Jurkat, Clone E6-1 (cell line): ENCODE measurements around the gene FRMD3.

Experiments used
- DNase-seq: peaks from one replicate; pipeline ENCODE4 v3.0.0-alpha.2; 2011; ENCODE audit warnings: low read depth, low spot score
- H3K4me3 ChIP-seq: 2 replicates; pipeline ENCODE4 v1.5.1; 2011; ENCODE audit warnings: mild to moderate bottlenecking, low read length, control low read depth, moderate library complexity

The FRMD3 gene

DNA sequence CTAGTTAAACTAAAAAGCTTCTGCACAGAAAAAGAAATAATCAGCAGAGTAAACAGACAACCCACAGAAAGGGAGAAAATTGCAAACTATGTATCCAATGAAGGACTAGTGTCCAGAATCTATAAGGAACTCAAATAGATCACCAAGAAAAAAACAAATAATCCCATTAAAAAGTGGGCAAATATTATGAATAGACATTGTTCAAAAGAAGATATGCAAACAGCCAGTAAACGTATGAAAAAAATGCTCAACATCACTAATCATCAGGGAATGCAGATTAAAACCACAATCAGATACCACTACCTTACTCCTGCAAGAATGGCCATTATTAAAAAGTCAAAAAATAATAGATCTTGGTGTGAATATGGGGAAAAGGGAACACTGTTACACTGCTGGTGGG, 119.9 kb downstream of the FRMD3 start:
- no peak overlapping the region for H3K4me3 ChIP-seq
- DNase-seq: no peak

DNA sequence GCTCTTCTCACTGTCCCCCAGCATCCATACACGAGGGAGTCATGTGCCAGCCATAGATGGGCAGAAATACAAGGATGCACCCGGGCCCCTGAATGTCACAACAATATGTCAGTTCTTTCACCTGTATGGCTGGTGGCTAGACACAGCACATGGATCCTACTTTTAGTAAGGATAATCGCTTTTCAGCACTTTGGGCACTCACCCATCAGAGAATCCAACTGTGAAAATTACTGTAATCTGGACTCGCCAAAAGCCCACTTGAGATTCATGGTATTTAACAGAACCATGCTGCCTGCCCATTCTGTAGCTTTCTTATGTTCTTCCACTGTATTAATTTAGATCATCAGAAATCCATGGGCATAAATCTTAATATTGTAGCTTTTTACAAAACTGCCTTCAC, 124.8 kb downstream of the FRMD3 start:
- H3K4me3 ChIP-seq: no peak overlapping the region
- DNase-seq: no peak

DNA sequence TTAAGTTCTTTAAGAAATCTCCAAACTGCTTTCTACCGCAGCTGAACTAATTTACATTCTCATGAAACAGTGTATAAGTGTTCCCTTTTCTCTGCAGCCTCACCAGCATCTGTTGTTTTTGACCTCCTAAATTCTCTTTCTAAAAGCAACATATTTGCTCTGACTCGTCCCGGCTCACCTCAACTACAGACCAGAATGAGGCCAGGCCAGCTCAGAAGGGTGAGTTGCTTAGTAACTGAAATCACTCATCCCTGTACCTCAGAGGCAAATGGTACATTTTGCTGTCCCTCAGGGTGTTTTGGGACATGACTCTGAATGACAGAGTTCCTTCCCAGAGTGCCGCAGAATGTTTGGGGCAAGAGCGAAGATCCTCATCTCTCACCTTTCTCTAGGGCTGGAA, 127.5 kb downstream of the FRMD3 start:
- no peak for DNase-seq
- no peak overlapping the region for H3K4me3 ChIP-seq

DNA sequence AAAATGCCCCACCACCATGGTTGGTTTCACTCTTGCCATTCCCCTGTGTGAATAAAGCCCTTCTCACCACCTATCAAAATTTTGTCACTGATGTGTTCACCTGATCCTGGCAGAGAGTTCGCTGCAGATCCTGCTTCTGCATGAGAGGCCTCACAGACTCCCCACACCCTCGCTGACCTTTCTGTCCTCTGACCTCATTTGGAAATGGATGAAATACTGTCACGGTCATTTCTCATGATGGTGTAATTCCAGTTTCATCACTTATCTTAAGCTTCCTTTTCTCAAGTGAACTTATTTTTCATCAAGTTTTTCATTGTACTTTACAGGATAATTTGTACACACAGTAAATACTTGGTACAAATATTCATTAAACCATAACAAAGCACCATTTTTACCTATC, 131.3 kb downstream of the FRMD3 start:
- no peak for DNase-seq
- no peak overlapping the region for H3K4me3 ChIP-seq

DNA sequence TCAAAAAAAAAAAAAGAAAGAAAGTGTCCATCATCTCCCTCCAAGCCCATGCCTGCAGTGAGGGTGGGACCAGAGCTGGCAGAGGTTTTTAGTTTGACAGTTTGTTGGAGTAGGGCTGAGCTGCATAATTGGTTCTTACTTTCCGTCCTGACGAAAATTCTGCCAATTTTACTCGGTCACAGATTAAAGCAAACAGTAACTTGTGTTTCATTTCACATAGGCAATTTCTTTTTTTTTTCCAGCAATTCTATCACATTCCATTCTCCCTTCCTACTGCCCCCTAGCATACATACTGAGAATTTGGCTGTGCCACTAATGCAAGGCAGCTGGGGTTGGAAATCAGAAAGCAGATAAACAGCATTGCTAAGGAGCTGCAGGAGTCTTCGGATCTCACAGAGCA, 132.4 kb downstream of the FRMD3 start:
- no peak overlapping the region for H3K4me3 ChIP-seq
- DNase-seq: no peak

DNA sequence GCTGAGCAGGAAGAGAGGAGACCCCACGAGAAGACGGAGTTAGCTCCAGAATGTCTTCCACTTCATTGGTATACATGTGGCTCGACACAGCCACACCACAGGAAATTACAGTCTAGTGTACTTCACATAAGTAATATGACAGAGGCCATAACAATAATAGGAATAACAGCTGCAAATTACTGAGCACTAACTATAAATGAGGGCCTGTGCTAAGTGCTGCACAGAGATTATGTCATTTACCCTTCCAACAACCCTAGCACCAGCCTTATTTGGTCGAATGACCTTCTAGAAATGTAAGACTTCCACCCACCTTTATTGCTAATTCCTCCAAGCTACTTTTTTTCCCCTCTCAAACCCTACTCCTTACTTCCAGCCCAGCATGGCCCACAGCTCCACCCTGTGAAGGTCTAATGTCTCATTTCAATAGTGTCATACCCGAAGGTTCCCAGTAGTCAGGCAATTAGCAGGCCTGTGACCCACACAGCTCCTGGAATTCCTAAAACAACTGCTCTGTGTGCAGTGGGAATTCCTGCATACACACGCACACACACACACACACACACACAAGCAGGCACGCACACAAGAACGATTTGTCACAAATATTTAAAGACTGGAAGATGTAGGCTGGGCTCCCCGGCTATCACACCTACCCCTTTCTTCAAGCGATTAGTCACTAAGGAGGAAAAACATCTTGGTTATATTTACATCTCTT, 134.5 kb downstream of the FRMD3 start:
- H3K4me3 ChIP-seq: no peak overlapping the region
- no peak for DNase-seq

DNA sequence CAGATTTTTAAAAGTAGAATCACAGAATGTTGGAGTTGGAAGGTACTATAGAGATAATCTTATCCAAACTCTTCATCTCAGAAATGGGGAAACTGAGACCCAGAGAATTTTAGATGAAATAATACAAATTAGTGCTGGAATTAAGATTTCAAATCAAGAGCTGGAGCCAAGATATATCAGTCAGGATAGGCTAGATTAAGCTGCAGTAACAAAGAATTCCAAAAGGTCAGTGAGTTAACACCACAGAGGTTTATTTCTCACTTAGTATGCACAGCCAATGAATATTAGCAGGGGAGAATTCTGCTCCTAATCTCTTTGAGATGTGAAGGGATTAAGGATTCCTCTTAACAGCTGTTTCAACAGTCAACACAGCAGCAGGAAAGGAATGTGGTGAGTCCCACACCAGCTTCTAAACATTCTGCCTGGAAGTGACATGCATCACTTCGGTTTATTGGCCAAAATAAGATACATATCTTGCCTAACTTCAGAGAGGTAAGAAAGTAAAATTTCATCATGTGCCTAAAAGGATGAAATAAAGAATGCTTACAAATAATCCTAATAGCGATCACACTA, 136.8 kb downstream of the FRMD3 start:
- no peak for DNase-seq
- no peak overlapping the region for H3K4me3 ChIP-seq

DNA sequence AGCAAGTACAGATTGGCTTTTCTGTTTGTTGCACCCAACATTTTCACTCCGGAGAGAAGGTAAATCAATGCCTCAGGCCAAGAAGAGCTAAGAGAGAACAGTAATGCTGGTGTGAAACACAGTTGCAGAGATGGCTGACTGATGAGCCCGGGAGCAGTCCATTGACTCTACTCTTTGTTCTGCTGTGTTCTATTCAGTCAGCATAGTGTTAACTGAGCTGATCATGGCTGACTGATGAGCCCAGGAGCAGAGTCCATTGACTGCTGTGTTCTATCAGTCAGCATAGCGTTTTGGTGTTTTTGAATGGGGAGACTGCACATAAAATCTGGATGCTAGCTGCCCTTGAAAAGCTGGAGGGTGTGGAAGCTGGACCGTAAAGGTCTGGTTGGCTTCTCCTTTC, 141.4 kb downstream of the FRMD3 start:
- no peak for DNase-seq

DNA sequence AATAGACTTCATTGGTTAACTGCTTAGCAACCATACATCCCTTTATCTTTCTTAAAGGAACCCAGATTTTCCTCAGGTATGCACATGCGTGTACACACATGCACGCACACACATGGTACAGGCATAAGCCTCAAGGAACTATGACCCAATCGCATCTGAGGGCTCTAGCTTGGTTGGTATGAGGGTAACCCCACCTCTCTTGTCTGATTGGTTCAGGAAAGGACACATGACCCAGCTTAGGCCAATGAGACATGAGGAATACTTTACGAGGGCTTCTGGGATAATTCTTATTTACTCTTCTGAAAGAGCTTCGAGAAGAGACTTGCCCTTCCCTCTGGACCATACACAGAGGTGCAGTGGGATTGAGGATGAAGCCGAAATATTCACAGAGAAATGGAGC, 141.9 kb downstream of the FRMD3 start:
- H3K4me3 ChIP-seq: no peak overlapping the region
- DNase-seq: no peak

More for the DNA sequence above, 141.4 kb downstream of the FRMD3 start:
- no peak overlapping the region for H3K4me3 ChIP-seq

DNA sequence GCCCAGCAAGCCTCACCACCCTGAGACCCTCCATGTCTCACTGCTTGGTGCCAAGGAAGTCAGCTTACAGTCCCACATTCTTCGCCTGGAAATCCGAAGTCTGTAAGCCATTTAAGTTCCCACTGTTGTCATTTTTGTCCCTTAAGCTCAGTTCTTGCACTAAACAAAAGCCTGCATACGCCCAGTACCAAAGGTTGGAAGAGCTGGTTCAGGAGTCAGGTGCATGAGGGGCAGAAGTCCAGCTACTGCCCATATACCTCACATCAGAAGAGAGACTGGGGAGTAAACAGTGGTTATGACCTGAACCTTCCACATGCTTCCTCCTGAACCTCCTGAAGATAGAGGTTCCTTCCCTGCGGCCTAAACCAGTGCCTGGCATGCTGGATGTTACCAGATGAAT, 146.0 kb downstream of the FRMD3 start:
- DNase-seq: no peak
- no peak overlapping the region for H3K4me3 ChIP-seq

DNA sequence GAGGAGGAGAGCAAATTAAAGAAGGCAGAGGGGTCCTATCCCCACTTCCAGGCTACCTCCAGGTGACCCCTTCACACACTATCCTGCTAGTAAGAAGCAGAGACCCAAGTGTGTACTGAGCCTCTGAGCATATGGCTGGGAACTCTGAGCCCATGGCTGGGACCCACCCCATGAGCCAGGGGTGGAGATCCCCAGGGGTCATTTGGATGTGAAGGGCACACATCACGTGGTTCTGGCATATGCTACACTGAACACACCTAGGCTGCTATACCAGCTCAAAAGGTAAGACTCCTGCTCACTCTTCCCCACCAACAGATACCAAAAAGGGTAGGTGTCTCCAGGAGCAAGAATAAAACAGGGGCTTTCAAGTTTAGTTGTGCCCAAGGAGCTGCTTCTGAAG, 149.9 kb downstream of the FRMD3 start:
- DNase-seq: no peak
- no peak overlapping the region for H3K4me3 ChIP-seq

DNA sequence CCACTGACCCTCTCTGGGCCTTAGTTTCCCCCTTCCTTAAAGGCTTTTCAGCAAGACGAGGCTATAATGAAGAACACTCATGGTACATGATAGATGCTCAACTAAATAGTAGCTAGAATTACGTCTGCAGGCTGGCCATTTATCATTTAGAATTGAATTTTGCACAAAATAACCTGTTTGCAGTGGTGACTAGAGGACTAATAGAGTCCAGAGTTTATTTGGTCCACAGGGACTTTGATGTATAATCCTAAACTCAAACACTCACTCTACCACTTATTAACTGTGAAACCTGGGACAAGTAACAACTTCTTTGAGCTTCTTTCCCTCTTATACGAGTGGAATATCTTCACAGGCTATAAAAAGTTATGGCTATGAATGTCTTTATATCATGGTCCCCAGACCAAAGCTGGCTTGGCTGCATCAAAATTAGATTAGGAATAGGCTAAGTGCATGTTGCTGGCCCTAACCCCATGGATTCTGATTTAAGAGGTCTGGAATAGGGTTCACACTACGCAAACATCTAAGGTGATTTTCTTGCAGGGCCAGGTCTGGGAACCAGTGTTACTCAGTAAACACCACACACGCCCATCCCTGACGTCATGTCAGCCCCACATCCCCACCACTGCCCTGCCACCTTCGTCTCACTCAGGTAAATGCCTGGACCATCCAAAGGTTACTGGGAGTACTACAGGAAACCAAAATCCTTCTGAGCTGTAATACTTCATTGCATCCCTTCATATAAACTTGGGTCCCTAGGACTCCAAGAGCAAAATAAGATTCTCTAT, 150.6 kb downstream of the FRMD3 start:
- no peak overlapping the region for H3K4me3 ChIP-seq
- DNase-seq: no peak

DNA sequence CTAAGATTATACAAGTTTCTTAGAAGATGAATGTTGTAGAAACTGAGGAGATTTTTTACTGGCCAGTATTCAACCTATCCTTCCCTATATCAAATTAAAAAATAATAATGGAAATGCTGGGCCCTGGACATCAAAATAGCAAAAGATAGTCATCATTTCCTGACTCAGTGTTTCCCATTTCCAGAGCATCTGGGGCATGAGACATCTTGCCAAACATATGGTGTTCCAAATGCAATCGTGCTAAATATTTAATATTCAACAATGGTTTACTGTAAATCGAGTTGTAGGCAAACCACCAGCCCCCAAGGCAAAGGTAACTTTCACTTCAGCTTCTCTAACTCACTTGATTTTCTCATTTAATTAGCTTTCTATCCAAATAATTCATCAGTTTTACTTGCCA, 152.9 kb downstream of the FRMD3 start:
- no peak for DNase-seq
- H3K4me3 ChIP-seq: no peak overlapping the region

DNA sequence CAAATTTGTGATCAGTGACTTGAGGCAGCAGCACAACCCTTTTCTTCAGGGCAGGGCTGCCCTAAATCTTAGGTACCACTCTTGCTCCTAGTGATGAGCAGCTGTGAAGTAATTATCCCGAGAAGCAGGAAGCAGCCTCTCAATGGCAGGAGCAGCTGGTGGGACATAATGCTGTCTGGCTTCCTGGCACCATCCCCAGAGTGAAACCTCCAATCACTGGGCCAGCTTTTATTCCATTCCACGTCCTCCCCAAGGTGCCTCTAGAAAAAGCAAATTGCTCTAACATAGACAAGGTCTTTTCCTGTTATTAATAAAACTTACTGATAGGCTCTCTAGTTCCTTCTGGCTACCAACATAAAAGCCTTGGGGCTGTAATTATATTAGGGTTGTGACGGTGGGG, 154.0 kb downstream of the FRMD3 start:
- DNase-seq: no peak
- H3K4me3 ChIP-seq: no peak overlapping the region

DNA sequence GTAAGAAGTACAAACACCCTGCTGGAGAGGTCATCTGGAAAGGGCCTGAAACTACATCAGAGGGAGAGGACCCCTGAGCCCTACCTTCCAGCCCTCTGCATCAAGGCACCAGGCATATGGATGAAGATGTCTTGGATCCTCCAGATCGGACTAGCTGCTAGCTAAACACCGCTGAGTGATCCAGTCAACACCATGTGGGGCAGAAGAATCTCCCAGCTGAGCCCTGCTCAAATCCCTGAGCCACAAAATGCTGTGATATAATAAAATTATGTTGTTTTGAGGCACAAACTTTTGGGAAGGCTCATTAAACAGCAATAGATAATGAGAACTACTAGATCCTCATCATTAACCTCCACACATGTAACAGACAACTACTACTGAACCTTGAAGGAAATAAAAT, 155.2 kb downstream of the FRMD3 start:
- DNase-seq: no peak

DNA sequence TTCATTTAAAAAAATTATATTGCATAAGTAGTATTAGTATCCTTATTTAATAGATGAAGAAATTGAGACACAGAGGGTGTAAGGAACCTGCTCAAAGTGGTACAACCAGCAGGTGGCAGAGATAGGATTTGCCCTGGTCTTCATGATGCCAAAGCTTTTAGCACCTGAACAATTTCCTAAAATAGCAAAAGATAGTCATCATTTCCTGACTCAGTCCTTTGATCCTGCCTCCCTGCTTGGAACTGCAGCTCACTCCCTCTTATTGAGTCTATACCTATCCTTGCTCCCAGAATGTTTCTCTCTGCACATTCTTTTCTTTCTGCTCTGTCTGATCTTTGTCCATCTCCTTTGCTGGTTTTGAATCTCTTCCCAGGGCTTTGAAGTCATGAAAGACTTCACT, 155.8 kb downstream of the FRMD3 start:
- DNase-seq: no peak
- H3K4me3 ChIP-seq: no peak overlapping the region

More for the DNA sequence above, 155.2 kb downstream of the FRMD3 start:
- no peak overlapping the region for H3K4me3 ChIP-seq

DNA sequence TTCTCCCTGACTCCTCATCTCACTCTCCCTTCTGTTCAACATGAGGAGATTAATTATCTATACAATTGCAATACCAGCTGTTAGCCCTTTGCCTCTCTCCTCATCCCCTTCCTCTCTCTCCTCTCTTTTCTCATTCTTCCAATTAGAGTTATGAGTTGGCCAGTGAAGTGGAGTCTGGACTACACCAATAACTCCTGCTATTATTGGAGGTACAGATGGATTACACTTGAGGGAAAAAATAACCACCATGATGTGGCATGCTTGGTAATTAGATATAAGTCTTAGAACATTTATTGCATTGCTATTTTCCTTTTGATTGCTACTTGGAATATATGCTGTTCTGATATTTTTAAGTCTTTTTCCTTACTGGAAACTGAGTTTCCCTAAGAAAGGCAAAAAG, 159.2 kb downstream of the FRMD3 start:
- no peak for DNase-seq
- H3K4me3 ChIP-seq: no peak overlapping the region

DNA sequence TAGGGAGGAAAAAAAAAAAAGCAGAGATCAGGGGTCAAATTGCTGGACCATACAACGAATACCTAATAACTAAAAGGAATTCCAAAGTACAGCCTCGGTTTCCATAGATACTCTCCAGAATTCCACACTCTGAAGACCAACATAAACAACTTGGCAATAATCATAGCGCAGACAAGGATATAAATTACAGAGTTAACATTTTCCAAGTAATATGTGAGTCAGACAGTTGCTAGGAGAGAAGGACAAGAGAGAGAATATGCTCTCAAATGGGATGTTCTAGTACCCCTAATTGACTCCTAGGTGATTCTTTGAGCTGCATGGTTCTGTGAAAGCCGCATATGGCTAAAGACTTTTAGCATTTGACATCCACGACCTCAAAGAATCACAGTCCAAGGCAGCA, 165.2 kb downstream of the FRMD3 start:
- no peak overlapping the region for H3K4me3 ChIP-seq
- DNase-seq: no peak

DNA sequence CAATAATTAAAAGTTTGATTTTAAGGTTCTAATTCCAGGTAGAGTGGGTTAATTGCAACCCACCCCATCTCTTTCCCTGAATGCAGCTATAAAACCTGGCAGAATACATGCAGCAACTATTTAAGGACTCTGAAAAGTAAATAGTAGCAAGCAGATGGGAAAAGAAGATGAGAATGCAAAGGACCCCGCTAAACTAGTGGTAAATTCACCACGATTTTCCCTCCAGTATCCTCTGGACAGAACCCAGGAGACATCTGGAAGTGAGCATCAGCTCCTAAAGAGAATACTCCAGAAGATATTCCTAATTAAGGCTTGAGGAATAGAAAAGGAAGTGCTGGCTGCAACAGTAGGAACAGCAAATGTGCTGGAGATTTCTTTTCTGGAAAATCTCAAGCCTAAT, 170.9 kb downstream of the FRMD3 start:
- DNase-seq: no peak
- H3K4me3 ChIP-seq: no peak overlapping the region

DNA sequence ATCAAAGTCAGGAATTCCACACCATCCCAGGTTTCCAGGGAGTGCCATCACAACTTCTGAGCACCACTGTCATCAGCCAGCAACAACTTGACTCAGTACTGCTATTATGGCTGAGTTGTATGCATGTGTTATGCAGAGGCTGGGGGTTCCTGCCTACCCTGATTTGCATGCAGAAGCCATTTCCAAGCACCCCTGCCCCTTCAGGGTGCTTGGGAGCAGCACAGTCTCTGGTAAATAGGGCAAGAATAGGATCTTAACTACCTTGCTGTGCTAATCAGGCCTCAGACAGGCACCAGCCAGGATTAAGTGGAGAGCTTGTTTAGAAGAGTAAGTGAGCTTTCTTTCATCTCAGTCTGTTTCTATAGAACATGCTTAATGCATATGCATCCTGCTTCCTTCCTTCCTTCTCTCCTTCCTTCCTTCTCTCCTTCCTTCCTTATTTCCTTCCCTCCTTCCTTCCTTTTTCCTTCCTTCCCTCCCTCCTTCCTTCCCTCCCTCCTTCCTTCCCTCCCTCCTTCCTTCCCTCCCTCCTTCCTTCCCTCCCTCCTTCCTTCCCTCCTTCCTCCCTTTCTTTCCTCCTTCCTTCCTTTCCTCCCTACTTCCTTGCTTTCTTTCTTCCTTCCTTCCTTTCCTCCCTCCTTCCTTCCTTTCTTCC, 175.7 kb downstream of the FRMD3 start:
- no peak overlapping the region for H3K4me3 ChIP-seq
- DNase-seq: no peak
